Iris pigment epithelial cell (primary cell): ENCODE results near the gene RMRP.

ENCODE experiments used
- DNase-seq: peaks from one replicate; pipeline ENCODE4 v3.0.0-alpha.2; 2011; ENCODE audit warnings: low read depth

Gene RMRP

DNA sequence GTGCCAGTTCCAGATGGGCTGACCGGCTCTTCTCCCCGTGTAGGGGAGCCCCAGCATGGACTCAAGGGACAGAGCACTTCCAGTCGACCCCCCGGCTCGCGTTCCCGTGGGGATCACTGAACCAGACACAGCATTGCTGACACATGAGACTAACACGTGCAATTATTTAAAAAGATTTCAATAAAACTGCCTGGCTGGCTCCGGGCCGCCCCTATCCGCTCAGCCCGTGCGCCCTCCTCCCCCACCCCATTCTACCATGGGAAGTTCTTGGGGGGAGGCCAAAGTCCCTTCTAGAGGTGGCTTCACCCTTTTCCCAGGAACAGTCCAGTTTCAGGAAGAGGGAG lies 48.0 kb downstream of the RMRP start:
- no peak for DNase-seq

DNA sequence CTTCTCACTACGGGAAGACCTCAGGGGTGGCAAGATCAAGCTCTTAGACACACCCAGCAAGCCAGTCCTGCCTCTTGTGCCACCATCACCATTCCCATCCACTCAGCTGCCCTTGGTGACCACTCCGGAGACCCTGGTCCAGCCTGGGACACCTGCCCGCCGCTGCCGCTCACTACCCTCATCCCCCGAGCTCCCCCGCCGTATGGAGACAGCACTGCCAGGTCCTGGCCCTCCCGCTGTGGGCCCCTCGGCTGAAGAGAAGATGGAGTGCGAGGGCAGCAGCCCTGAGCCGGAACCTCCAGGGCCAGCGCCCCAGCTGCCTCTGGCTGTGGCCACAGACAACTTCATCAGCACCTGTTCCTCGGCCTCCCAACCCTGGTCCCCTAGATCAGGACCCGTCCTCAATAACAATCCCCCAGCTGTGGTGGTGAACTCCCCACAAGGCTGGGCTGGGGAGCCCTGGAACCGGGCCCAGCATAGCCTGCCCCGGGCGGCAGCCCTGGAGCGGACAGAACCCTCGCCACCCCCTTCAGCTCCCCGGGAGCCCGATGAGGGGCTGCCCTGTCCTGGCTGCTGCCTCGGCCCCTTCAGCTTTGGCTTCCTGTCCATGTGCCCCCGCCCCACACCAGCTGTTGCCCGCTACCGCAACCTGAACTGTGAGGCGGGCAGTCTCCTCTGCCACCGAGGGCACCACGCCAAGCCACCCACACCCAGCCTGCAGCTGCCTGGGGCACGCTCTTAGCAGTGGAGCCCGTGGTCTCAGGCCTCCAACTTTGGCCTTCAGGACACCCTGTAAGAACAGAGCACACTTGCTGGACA lies 48.6 kb downstream of the RMRP start:
- no peak for DNase-seq

- DNase-seq = no peak
These were observed 49.6 kb downstream of the RMRP start for GRCh38 chr9:35608221-35608620.
